Kidney epithelial cell (primary cell): ENCODE data around the gene SPA17. TPM values are rescaled to one million over a fixed set of nuclear protein-coding genes. Genes with fewer than 3 reads are reported as not detected.
A peak's percentile ranks its signal among the peaks of the same experiment; 100 is the strongest.

Experiments
- DNase-seq: peaks from one replicate; pipeline ENCODE4 v3.0.0-alpha.2; 2010; ENCODE audit warnings: low read depth
- H3K27me3 ChIP-seq: 2 replicates; pipeline ENCODE4 v1.6.0; 2011; ENCODE audit warnings: low read length; ENCODE audit not compliant: control insufficient read depth, insufficient read depth
- H3K36me3 ChIP-seq: 2 replicates; pipeline ENCODE4 v1.5.1; 2011; ENCODE audit warnings: low read length; ENCODE audit not compliant: control insufficient read depth, insufficient read depth
- H3K4me3 ChIP-seq: 2 replicates; pipeline ENCODE4 v1.5.1; 2011; ENCODE audit warnings: low read depth, mild to moderate bottlenecking, control low read depth, low read length
- total RNA-seq: library from RNA; depleted of rRNA; stranded (reverse); fragments of >200 nt; gene quantifications from 2 replicates; pipeline ENCODE4 v1.2.3, GENCODE V29; 2015
- TF ChIP-seq, protein P1 (sequence below): IDR thresholded peaks from 2 replicates; pipeline ENCODE4 v1.5.1; 2011; ENCODE audit warnings: mild to moderate bottlenecking, moderate library complexity, low read length, control low read depth, inconsistent platforms; ENCODE audit not compliant: insufficient read depth, poor library complexity, severe bottlenecking

Gene SPA17
- total RNA-seq, 1 donor from 2014 or later: 15.8 TPM

DNA sequence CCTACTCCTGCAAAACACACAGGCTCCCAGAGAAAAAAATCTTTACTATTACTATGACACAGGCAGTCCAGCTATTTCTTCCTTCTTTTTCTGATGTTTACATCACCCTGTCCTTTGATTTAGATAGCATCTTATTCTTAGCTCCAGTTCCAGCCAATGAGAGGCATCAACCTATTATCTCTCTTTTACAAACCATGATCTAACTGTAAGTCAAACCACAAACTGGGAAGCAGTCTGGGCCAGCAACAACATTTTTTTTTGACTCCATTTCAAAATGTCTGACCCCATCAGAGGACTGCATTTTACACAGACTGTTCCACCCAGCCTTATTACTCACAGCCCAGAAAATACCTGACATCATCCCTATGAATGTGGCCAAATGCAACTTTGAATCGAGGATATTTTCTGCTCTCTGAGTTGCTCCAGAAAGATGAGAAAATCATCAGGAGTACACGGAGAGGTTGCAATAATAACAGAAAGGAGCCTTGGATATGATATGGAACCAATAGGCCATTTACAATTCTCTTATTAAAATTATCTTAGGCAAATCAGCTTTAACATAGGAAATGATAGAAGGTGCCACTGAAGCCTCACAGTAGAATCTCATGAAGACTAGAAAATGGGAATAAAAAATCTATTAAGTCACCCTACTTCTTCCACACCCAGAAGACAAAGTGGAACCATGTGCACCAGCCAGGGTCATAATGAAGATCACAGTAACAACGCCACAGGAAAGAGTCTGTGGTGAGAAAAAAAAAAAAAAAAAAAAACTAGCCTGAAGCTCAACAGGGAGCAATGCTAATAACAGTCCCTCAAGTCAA is 29.9 kb upstream of the SPA17 start:
- no peaks in the 10 kb centered on the region for H3K36me3 ChIP-seq
- no peak for DNase-seq
- no peak overlapping the region for H3K4me3 ChIP-seq
- no peaks in the 10 kb centered on the region for H3K27me3 ChIP-seq
- TF ChIP-seq, protein P1, sequence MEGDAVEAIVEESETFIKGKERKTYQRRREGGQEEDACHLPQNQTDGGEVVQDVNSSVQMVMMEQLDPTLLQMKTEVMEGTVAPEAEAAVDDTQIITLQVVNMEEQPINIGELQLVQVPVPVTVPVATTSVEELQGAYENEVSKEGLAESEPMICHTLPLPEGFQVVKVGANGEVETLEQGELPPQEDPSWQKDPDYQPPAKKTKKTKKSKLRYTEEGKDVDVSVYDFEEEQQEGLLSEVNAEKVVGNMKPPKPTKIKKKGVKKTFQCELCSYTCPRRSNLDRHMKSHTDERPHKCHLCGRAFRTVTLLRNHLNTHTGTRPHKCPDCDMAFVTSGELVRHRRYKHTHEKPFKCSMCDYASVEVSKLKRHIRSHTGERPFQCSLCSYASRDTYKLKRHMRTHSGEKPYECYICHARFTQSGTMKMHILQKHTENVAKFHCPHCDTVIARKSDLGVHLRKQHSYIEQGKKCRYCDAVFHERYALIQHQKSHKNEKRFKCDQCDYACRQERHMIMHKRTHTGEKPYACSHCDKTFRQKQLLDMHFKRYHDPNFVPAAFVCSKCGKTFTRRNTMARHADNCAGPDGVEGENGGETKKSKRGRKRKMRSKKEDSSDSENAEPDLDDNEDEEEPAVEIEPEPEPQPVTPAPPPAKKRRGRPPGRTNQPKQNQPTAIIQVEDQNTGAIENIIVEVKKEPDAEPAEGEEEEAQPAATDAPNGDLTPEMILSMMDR: no peak

DNA sequence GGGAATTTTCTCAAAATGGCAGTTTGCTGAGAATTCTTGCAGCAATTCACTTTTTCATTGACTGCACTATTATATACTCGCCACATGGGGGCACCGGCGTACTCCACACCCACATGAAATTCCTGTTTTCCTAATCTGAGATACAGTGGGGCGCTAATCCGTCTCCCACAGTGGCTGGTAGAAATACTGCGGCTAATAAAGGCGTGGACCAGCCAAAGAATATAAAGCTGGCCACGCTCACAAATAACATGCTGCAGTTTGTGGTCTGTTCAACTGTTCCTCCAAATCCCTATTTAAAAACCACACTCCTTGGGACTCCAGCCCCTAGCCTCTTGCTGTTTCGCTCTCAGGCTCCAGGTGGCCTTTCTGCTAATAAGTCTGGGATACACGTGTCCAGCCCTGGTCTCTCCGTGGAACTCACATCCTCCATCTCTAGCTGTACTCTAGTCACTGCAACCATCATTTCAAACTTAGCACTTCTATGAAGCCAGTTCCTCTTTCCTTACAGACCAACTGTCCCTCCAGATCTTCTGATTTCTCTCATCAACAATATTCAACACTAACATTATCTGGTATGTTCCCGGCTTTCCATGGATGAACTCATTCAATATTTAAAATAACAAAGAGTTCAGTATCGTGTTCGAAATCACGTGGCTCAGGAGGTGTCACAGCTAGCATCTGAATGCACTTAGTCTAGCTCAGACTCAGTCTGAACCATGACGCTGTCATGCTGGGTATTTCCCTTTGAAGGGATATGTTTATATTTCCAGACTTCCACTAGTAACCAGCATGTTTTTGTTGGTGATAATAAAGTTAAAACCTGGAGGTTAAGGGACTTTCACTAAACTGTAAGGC is 29.1 kb upstream of the SPA17 start:
- TF ChIP-seq, protein P1: peak; percentile 77

GRCh38 chr11:124646148-124646547 is 27.6 kb upstream of the SPA17 start:
- no peak overlapping the region for H3K4me3 ChIP-seq
- TF ChIP-seq, protein P1: no peak
- H3K36me3 ChIP-seq: no peaks in the 10 kb centered on the region
- H3K27me3 ChIP-seq: no peaks in the 10 kb centered on the region
- no peak for DNase-seq

More for the DNA sequence above, 29.1 kb upstream of the SPA17 start:
- no peaks in the 10 kb centered on the region for H3K36me3 ChIP-seq
- no peak overlapping the region for H3K4me3 ChIP-seq
- no peaks in the 10 kb centered on the region for H3K27me3 ChIP-seq
- DNase-seq: no peak

DNA sequence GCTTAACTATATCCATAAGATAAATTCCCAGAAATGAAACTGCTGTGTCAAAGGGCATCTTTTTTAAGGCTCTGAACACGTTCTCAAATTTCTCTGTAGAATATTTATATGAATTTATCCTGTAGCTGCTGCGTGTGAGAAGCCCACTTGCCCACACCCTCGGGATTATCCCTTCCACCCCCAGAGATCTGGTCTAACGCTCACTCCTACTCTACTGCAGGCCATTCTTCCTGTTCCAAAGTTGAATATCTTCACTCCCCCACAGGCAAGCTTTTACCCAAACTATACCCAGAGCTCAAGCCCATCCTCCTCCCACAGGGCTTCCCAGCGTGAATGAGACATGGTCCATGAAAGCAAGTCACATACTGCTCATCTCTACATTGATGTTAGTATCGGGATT is 25.1 kb upstream of the SPA17 start:
- no peaks in the 10 kb centered on the region for H3K36me3 ChIP-seq
- no peak for DNase-seq
- TF ChIP-seq, protein P1: no peak
- no peaks in the 10 kb centered on the region for H3K27me3 ChIP-seq
- no peak overlapping the region for H3K4me3 ChIP-seq

GRCh38 chr11:124656774-124657630 is 16.7 kb upstream of the SPA17 start:
- Histone ChIP-seq H3K27me3 (no peaks in the 10 kb centered on the region), H3K36me3 (no peaks in the 10 kb centered on the region), H3K4me3 (no peak overlapping the region)
- no peak for DNase-seq
- TF ChIP-seq, protein P1: no peak
